GM19395 (cell line): ENCODE data around the gene EFNB2.

Experiments
- ATAC-seq: cut with Tn5 transposase; IDR thresholded peaks from one replicate; pipeline ENCODE4 v1.9.1; 2021; ENCODE audit warnings: mild to moderate bottlenecking, moderate library complexity; ENCODE audit not compliant: unreplicated experiment

The EFNB2 gene

DNA sequence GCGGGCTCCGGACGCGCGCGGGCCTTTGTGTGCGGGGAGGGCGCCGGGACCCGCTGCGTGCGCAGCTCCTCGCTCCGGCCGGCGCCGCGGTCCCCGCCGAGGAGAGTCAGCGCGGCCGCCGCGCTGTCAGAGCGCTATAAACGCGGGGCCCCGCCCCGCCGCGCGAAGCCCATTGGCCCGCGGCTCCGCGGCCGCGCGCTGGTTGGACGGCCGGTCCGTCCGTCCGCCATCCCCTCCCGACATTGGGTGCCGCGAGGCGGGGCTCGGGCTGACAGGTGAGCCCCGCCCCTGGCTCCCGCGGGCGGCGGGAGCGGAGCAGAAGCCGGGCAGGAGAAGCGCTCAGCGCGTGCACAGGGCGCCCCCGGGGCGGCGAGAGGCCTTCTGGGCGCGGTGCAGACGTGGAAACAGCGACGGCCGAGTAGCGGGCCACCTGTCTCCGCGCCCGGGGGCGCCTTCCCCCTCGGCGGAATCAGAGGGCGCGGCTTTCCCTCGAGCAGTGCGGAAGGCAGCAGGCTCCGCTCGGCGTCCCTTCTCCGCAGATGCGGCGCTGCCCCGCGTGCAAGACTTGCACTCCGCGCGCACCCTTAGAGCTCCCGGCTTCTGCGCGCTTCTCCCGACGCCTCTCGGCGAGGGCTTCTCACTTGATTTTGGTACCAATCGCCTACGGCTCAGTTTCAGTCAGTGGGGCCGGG lies at the start of gene EFNB2:
TSS of gene EFNB2 (minus strand) at position 111 of the 692 bp plus-strand sequence. CDS start 698 bp downstream, outside the sequence.
- peak; percentile 92 for ATAC-seq

DNA sequence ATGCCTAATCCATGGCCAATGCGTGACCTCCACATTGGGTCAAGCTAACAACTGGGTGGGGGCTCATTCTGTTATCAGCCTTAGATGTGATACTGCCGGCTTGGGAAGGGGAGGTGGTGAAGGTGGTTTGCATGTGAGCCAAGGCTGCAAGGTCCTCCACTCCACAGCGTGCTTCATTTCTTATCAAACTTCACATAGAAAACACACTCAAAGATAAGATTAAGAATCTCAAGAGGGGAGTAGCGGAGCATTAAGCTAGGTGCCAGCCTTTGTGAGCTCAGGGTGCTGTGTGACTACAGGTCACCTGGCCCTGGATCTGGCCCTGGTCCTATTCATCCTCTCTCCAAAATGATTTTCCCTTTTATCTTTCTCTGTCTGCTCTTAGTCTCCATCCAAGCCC lies 45.8 kb upstream of the EFNB2 start:
- ATAC-seq = no peak

GRCh38 chr13:106575896-106576295 lies 40.4 kb upstream of the EFNB2 start:
- no peak for ATAC-seq

DNA sequence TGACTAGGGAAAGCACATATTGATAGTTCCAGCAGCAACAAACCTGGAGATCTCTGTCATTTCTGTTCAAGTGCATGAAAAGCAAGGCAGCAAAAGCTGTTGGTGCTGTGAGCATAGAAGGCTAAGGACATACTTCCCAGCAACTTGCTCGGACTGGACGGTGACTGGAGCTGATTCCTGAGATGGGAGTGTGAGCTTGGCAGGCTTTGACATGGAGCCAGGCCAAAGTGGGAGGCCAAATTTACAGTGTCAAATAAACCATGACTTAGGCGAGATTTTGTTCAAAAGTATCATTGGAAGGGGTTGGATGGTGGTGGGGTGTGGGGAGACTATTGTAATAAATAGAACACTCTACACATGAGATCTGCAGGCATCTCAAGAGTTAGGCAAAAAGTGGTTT lies 38.4 kb upstream of the EFNB2 start:
- ATAC-seq = no peak

GRCh38 chr13:106573284-106573846 lies 37.9 kb upstream of the EFNB2 start:
- no peak for ATAC-seq

- ATAC-seq = no peak
Measured at GRCh38 chr13:106570299-106570852, 34.9 kb upstream of the EFNB2 start.

DNA sequence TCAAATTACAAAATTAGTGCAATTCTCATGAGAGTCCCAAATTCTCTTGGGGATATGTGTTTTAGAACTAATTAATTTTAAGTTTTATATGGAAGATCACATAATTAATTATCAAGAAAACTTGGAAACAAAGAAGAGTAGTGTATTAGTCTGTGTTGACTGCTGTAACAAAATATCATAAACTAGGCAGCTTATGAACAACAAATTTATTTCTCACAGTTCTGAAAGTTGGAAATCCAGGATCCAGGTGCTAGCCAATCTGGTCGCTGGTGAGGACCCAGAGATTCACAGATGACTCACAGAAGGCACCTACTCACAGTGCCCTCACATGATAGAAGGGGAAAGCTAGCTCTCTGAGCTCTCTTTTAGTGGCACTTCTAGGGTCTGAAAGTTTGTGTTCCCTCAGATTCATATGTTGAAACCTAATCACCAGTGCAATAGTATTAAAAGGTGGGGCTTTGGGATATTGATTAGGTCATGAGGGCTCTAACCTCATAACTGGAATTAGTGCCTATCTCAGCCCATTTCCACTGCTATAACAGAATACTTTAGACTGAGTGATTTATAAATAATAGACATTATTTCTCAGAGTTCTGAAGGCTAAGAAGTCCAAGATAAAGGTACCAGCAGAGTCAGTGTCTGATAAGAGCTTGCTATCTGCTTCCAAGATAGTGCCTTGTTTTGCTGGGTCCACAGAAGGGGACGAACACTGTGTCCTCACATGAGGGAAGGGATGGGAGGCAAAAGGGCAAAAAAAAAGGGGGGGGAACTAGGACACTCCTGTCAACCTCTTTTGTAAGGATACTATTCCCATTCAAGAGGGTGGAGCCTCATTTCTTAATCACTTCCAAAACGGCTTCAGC lies 34.0 kb upstream of the EFNB2 start:
- no peak for ATAC-seq

- ATAC-seq = peak; percentile 55
Measured at GRCh38 chr13:106568299-106569003, 33.0 kb upstream of the EFNB2 start.

- ATAC-seq = peak; percentile 77
Measured at GRCh38 chr13:106567474-106568298, 32.2 kb upstream of the EFNB2 start, which contains the start of gene ARGLU1. Gene ARGLU1, minus strand, starts transcription at chr13:106568137. Its CDS starts 218 bp downstream, at chr13:106567919.

- ATAC-seq = peak; percentile 50
Measured at GRCh38 chr13:106566641-106567473, 31.4 kb upstream of the EFNB2 start.

DNA sequence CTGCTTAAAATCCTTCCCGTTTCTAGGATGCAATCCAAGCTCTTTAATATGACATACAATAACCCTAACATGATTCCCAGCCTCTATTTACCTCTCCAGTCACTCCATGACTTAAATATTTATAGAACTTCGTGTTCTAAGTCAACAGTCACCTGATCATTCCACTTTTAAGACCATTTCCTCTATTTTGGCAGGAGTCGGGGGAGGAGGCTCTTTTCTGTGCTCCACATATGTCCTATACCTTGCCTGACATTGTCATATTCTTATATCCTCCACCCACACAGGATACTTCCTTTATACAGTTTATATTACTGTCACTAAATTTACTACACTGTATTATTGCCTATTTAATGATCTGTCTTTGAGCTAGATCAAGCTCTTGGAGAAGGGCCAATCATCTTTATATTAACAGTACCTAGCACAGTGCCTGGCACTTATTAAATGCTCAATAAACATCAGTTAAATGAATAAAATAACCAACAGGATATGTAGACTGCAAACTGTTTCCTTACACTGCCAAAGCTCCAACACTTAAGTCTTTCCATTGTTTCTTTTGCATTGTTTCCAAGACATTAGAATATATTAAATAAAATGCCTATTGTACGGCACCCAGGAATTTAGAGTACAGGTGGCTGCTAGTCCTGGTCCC lies 29.8 kb upstream of the EFNB2 start:
- ATAC-seq = no peak

- ATAC-seq = no peak
Measured at GRCh38 chr13:106562301-106562700, 26.8 kb upstream of the EFNB2 start.

GRCh38 chr13:106561551-106562170 lies 26.2 kb upstream of the EFNB2 start:
- peak; percentile 76 for ATAC-seq

GRCh38 chr13:106560821-106561220 lies 25.4 kb upstream of the EFNB2 start:
- no peak for ATAC-seq

- ATAC-seq = no peak
Measured at GRCh38 chr13:106558527-106558926, 23.1 kb upstream of the EFNB2 start.

DNA sequence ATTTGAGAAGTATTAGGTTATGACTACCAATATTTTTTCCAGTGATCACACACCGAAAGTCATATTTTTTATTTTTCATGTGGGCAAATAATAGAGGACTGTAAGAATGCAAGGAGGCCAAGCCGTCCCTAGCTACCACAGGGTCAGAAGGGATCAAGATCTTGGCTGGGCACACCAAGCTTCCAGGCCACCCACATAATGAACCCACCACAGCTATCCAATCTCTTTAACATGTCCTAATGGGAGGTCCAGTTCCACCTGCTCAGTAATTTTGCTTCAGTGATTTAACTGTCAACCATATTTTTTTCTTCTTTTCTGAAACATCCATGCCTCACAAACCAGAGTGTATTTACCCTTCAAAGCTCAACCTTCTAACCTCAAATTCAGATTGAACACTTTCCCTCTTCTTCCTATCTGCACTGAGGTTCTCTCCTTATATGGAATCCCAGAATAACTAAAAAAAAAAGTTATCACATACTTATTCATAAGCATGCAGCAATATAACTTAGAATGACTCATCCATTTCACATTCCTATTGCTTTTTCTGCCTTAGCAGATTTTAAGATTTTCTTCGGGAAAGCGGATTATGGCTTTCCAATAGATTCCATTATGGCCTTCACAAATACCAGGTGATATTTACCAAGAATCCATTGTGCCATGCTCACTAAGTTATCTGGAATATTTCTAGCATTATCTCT lies 20.3 kb upstream of the EFNB2 start:
- ATAC-seq = no peak

- ATAC-seq = no peak
Measured at GRCh38 chr13:106551751-106552150, 16.3 kb upstream of the EFNB2 start.
